HepG2 (cell line): ENCODE results near the gene USP35.

Experiments used
- AGO1 ChIP-seq: fragments of 200-400 bp; formaldehyde crosslinking; IDR thresholded peaks from 2 replicates; pipeline ENCODE4 v1.6.1; 2017; ENCODE audit warnings: mild to moderate bottlenecking, low read depth, low read length, moderate library complexity; ENCODE audit not compliant: poor library complexity, severe bottlenecking
- ZNF549 ChIP-seq: sonication (generic); formaldehyde crosslinking; IDR thresholded peaks from 2 replicates; pipeline ENCODE4 v1.5.0; 2020; ENCODE audit warnings: missing genetic modification reagents
- TF ChIP-seq, protein P1 (sequence below): sonication (generic); formaldehyde crosslinking; IDR thresholded peaks from 2 replicates; pipeline ENCODE4 v1.5.0; 2020; ENCODE audit warnings: mild to moderate bottlenecking, missing genetic modification reagents, moderate library complexity

DNA sequence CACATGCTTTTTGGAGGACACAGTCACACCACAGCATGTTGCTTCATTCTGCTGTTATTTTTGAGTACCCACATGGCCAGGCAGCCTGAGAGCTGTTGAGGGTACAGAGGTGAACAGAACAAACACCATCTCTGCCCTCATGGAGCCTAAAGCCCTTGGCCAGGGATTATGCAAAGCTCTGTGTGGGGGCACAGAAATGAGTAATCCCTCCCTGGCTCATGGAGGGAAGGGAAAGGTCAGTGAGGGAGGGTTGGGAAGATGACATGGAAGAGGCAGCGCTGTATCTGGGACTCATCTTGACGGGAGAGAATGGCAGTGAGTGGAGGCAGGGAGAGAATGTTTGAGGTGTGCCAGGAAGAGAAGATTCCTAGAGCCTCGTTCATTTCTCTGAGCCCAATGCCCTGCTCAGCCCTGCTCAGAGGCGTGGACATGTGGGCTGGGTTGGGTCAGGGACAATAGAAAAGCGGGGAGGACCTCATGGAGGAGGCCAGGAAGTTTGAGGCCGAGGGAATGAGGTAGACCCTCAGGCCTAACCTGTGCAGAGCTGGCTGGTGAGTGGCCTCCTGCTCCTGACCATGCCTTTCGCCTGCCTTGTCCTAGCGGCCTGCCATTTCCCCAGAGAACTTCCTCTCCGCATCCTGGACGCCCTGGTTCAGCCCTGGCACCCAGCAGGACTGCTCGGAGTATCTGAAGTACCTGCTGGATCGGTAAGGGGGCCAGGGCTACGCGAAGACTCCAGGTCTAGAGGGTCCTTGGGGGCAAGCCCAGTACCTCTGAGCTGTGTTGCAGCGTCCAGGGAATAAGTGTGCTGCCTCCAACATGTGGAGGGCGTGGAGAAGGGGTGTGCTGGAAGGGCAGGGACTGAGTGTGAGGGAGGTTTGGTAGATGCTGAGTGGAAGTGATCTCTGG lies 19.8 kb downstream of the USP35 start:
- TF ChIP-seq, protein P1, sequence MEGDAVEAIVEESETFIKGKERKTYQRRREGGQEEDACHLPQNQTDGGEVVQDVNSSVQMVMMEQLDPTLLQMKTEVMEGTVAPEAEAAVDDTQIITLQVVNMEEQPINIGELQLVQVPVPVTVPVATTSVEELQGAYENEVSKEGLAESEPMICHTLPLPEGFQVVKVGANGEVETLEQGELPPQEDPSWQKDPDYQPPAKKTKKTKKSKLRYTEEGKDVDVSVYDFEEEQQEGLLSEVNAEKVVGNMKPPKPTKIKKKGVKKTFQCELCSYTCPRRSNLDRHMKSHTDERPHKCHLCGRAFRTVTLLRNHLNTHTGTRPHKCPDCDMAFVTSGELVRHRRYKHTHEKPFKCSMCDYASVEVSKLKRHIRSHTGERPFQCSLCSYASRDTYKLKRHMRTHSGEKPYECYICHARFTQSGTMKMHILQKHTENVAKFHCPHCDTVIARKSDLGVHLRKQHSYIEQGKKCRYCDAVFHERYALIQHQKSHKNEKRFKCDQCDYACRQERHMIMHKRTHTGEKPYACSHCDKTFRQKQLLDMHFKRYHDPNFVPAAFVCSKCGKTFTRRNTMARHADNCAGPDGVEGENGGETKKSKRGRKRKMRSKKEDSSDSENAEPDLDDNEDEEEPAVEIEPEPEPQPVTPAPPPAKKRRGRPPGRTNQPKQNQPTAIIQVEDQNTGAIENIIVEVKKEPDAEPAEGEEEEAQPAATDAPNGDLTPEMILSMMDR (CRISPR knock-in tag): no peak
- TF ChIP-seq ZNF549 (CRISPR knock-in tag): no peak
- TF ChIP-seq AGO1: no peak
